ENCODE data around the gene HLA-DPB1.

GRCh38 chr6:33064723-33065122 is 11.1 kb upstream of the HLA-DPB1 start:
- TF ChIP-seq, protein P1, sequence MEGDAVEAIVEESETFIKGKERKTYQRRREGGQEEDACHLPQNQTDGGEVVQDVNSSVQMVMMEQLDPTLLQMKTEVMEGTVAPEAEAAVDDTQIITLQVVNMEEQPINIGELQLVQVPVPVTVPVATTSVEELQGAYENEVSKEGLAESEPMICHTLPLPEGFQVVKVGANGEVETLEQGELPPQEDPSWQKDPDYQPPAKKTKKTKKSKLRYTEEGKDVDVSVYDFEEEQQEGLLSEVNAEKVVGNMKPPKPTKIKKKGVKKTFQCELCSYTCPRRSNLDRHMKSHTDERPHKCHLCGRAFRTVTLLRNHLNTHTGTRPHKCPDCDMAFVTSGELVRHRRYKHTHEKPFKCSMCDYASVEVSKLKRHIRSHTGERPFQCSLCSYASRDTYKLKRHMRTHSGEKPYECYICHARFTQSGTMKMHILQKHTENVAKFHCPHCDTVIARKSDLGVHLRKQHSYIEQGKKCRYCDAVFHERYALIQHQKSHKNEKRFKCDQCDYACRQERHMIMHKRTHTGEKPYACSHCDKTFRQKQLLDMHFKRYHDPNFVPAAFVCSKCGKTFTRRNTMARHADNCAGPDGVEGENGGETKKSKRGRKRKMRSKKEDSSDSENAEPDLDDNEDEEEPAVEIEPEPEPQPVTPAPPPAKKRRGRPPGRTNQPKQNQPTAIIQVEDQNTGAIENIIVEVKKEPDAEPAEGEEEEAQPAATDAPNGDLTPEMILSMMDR (IDR thresholded peaks at IDR 0.05) = no peak
- TF ChIP-seq POLR2A (IDR thresholded peaks at IDR 0.05) = no peak
